GM19240 (cell line): ENCODE results near the gene TM4SF4.
A peak's percentile ranks its signal among the peaks of the same experiment; 100 is the strongest.

Experiments used
- DNase-seq: peaks from one replicate; pipeline ENCODE4 v3.0.0; 2011; ENCODE audit warnings: low spot score; ENCODE audit not compliant: insufficient read length

TM4SF4 gene

DNA sequence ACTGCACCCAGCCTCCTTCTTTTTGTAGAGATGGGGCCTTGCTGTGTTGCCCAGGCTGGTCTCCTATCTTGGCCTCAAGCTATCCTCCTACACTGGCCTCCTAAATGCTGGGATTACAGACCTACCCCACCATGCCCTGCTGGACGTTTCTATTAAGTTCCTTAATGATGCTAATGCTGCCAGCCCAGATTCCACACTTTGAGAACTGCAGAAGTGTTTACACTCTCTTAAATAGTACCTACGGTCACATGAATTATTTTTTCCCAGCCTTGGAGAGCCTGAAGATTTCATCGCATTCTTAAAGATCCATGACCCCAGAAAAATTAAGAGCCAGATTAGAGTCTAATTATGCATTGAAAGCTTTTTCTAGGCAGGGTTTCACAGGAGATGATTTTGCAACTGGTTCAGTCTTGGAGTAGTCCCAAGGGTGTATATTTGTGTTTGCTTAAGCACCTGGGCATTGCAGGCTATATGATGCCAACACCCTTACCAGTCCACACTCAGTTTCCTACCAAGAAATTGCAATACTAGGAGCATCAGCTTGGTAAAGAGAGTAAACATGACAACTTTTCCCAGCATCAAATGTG is 36.6 kb downstream of the TM4SF4 start:
- DNase-seq: no peak

GRCh38 chr3:149512073-149512782 is 37.7 kb downstream of the TM4SF4 start:
- peak; percentile 61 for DNase-seq

DNA sequence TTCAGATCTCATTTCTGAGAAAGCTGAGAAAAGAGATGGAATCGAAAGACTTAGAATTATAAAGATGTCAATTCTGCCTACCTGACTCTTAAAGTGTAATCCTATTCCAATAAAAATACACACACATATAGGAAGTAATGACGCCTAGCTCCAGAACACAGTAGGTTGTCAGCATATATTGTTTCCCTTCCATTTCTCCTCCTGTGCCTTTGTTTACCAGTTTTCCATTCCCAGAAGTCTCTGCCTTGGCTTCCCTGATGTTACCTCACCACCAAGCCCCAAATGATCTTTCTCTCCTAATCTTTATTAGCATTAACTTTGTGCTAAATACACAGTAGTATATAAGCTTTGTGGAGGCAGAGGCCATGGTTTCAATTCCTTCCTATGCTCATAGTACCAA is 40.0 kb downstream of the TM4SF4 start:
- DNase-seq: no peak

DNA sequence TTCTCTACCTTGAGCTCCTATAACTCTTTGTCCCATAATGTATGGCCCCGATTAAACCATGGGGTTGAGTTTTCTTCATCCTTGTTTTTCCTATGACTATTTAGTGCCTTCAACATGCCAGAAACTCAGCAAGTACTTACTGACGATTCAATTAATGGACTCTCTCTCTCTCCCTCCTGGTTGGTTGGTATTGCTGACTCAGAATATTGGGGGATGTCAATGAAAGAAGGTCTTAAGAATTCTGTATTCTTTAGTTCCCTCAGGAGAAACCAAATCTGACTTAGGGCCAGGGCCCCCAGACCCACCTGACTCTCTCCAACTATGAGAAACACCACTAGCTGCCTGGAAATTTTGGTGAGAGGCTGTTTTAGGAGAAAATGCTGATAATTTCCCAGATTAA is 40.8 kb downstream of the TM4SF4 start:
- DNase-seq: no peak

GRCh38 chr3:149516920-149517319 is 42.4 kb downstream of the TM4SF4 start:
- no peak for DNase-seq

DNA sequence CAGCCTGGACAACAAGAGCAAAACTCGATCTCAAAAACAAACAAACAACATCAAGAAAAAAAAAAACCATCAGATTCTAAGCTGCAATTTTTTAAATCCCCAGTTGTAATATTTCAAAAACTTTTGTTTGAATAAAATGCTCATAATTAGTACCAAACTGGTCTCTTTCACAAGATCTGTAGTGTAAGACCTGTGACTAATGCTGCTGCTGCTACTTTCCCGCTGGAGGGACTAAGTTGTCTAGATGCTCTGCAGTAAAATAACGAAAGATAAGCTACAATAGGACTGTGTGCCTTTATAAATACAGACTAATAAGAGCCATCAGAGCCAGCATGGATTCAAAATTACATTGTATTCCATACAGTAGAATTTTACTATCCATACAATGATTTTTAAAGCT is 45.4 kb downstream of the TM4SF4 start:
- DNase-seq: no peak

DNA sequence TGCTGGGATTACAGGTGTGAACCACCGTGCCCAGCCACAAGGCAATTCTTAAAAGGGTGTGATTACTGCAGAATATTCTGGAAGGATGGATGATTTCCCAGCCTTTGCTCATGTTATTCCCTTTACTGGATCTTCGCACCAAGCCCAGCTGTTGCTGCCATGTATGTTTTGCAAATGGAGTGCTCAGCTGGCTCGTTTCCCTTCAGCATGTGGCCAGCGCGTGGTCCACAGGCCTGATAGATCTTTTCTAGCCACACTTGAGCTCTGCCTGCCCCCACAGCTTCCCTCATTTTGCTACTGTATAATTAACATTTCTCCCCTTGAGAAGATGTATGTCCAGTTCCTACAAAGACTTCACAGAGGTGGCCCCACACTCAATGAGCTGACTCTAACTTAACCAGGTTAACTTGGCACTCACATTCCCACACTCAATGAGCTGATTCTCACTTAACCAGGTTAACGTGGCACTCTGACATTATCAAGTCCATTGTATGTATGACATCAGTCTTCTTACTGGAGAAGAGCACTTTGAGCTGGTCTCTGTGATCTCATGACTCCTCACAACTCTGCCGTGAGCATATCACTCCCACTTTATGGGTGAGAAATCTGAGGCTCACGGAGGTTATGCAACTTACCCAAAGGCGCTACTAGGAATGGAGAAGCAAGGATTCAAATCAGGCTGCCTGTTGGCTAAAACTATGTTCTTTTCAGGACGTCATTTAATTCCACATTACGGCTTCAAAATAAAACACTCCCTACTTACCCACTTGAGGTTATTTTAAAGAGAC is 49.2 kb downstream of the TM4SF4 start:
- no peak for DNase-seq

DNA sequence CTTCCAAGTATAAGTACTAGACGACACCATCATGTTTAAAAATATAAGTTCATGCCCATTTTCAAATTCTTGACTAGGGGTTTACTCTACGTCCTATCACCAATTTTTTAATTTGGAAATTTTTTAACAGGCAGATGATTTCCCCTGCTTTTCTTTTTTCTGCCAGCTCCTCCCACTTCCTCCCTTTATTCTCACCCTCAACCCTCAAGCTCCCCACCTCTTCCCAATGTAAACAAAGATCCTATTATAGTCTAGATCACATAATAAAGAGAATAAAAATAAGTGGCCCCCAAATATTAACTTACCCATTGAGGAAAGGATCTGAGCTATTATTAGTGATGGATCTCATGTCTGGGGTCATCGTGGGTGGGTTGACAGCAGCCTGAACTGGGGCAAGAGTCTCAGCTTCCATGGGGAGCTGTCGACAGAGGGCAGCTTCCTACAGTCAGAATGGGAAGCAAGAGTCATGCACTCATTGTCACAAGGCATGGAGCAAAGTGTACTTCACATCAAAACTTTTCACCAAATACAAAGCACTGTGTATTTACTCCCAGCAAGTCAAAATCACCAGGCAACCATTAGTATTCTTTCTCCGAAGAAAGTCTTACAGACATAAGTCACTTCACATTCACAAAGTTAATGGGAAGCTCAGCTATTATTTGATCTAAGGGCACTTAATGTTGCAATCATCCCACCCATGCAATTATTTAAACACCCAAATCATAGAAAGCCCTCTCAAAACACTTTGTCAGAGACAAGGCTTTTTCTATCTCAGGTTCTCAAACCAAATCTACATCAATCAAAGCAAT is 53.2 kb downstream of the TM4SF4 start:
- DNase-seq: no peak

DNA sequence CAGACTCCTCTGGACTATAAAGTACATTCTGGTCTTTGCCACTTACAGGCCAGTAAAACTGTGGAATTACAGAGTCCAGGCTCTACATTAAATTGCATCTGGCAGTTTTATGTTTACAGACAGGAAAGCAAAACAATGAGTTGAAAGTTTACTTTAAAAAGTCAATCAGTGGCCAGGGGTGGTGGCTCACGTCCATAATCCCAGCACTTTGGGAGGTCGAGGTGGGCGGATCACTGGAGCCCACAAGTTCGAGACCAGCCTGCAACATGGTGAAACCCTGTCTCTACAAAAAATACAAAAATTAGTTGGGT is 53.8 kb downstream of the TM4SF4 start:
- DNase-seq: no peak

GRCh38 chr3:149529099-149529498 is 54.6 kb downstream of the TM4SF4 start:
- no peak for DNase-seq

GRCh38 chr3:149532489-149533180 is 58.1 kb downstream of the TM4SF4 start:
- no peak for DNase-seq

GRCh38 chr3:149534082-149534481 is 59.6 kb downstream of the TM4SF4 start:
- DNase-seq: no peak

DNA sequence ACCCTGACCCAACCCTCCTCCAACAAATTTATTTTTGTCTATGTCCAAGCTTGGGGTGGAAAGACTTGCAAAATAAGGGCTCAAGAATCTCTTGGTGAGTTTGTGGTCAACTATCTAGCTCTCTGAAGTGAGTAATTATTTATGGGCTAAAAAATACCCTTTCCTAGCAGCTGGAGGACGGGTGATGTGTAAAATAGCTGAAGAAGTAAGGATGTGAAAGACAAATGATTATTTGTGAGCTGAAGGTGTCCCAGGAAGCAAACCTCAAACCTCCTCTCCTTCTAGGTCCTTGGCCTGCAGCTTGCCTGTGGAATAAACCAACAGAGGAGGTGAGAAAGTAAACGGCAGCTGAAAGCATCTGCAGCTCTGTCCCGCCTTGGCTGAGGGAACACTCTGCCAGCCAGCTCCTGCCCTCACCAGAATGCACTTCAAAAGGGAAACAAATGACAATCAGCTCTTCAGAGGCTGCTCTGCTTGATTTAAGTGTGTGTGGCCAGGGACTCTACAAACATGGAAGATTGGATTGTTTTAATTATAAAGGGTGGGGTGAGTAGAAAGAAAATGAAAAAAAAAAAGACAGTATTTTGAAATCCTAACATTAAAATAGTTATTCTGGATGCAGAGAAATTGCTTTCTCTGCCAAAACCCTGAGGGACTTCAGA is 60.3 kb downstream of the TM4SF4 start:
- no peak for DNase-seq

- DNase-seq: no peak
Observed at GRCh38 chr3:149535333-149535685, 60.8 kb downstream of the TM4SF4 start.

DNA sequence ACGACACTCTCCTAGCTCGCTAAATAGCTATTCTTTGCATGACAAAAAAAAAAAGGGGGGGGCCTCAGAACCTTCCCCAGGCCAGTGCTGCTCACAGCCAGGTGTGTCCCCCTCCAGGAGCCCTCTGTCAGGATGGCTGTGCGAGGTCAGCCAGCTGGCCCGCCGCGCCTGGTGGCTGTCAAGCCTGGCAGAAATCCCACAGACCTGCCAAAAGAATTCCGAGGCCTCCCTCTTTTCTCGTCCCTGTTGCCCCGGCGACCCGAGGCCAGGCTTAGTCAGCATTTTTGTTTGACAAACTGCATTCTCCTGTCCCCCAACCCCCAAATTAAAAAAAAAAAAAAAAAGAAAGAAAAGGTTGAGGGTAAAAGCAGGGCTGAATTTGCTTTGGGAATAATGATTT is 61.9 kb downstream of the TM4SF4 start:
- DNase-seq: no peak

GRCh38 chr3:149538371-149538770 is 63.9 kb downstream of the TM4SF4 start:
- no peak for DNase-seq

DNA sequence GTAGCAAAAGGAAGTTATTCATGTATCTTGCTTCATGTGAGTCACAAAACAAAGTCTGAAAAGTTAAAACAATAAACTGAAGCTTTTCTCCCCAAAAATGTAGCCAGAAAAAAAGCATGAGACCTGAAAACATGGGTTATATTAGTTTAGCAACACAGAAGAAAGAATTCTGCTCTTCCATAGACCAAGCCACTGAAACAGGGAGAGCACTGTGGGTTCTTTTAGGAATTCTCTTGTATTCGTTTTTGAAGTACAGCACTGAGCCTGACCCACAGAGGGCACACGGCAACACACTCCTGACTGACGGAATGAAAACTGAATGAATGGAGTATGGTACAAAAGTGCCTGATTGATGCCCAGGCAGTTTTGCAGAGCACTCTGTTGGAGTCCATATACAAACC is 66.6 kb downstream of the TM4SF4 start:
- DNase-seq: no peak

DNA sequence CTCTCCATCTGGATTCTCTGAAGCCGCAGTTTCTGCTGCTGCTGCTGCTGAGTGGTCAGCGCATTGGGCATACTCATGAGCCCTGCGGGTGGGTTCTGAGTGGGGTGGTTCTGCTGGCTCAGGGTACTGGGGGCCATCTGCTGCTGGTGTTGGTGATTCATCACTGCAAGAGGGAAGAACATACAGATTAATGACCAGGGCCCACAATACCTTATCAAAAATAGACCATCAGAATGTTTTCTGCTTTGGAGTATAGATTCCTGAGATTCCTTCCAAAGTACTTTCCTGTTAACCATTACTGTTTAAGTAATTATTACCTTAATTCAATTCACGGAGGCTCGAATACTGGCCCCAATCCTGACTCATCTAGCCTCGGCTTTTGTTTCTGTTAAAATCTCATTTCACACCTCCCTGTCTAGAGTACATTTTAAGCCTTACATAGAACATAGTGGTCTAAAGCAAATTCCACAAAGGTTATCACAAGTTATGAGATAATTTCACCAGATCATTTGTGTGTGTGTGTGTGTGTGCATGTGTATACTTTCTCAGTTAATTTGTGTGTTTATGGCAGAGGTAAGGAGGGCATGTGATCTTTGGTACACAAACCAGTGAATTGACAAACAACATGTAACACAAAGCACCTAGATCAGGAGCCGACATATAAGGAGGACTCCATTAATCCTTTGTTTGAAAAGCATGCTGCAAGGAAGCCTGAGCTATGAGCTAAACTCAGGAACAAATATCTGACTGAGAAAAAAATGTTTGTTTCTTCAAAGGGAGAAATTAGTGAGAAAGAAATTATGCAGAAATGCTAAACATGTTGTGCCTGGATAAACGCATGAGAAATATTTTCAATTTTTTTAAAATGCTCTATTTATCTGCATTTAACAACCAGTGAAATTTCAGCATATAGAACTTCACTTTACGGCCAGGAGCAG is 68.1 kb downstream of the TM4SF4 start:
- DNase-seq: no peak

- DNase-seq: no peak
Observed at GRCh38 chr3:149545049-149545448, 70.6 kb downstream of the TM4SF4 start.

- DNase-seq: no peak
Observed at GRCh38 chr3:149547413-149547812, 72.9 kb downstream of the TM4SF4 start.
